Upper lobe of left lung (tissue), 4 donors: Measurements from ENCODE around the gene PTPRZ1.

ENCODE experiments used
- CTCF ChIP-seq, 6 experiments: fragments of 450-650 bp in 4 of 6; fragments of 200-600 bp in 2 of 6; sonication (generic) in 2 of 6; IDR thresholded peaks; one replicate each; pipeline ENCODE4 v1.5.1; 2016 to 2019; ENCODE audit warnings: antibody characterized with exemption in 6 of 6
- POLR2A ChIP-seq, 4 donors: fragments of 450-650 bp; IDR thresholded peaks; one replicate each; pipeline ENCODE4 v1.5.1; 2016 to 2017; ENCODE audit warnings: antibody characterized with exemption in 4 of 4, mild to moderate bottlenecking in 2 of 4

- no peak for TF ChIP-seq CTCF (IDR thresholded peaks at IDR 0.05)
- no peak for TF ChIP-seq POLR2A (IDR thresholded peaks at IDR 0.05)
These were observed 12.0 kb upstream of the PTPRZ1 start for GRCh38 chr7:121860953-121861352.
